SK-N-SH treated with all-trans-retinoic acid at 6 μM for 48 hours (cell line): ENCODE results near the gene ALPL.

Experiments used
- ISL1 ChIP-seq: fragments of 250-450 bp; sonication (Bioruptor Pico); IDR thresholded peaks from 2 replicates; pipeline ENCODE4 v2.1.2; 2022; ENCODE audit warnings: mild to moderate bottlenecking, moderate library complexity
- OSR1 ChIP-seq: fragments of 250-450 bp; sonication (Bioruptor Pico); IDR thresholded peaks from 2 replicates; pipeline ENCODE4 v1.8.0; 2022; ENCODE audit warnings: moderate library complexity, mild to moderate bottlenecking, inconsistent platforms
- PPARA ChIP-seq: fragments of 250-450 bp; sonication (Bioruptor Pico); IDR thresholded peaks from 2 replicates; pipeline ENCODE4 v1.5.0; 2020; ENCODE audit warnings: mild to moderate bottlenecking, borderline replicate concordance
- RARB ChIP-seq: fragments of 250-450 bp; sonication (Bioruptor Pico); IDR thresholded peaks from 2 replicates; pipeline ENCODE4 v1.8.0; 2021; ENCODE audit warnings: mild to moderate bottlenecking, moderate library complexity
- ZNF565 ChIP-seq: fragments of 450-650 bp; formaldehyde crosslinking; conservative IDR thresholded peaks from 2 replicates; pipeline ENCODE4 v1.5.0; 2020; ENCODE audit warnings: low read depth, mild to moderate bottlenecking, moderate library complexity
- ZNF8 ChIP-seq: fragments of 450-650 bp; formaldehyde crosslinking; IDR thresholded peaks from 2 replicates; pipeline ENCODE4 v1.5.0; 2020; ENCODE audit warnings: mild to moderate bottlenecking, moderate library complexity
- TF ChIP-seq, protein P1 (sequence below): fragments of 250-450 bp; sonication (Bioruptor Pico); IDR thresholded peaks from 2 replicates; pipeline ENCODE4 v1.5.1; 2021; ENCODE audit warnings: mild to moderate bottlenecking, moderate library complexity
- TF ChIP-seq, protein P2 (sequence below): fragments of 250-450 bp; sonication (Bioruptor Pico); IDR thresholded peaks from 2 replicates; pipeline ENCODE4 v1.5.0; 2020; ENCODE audit warnings: mild to moderate bottlenecking, moderate library complexity

DNA sequence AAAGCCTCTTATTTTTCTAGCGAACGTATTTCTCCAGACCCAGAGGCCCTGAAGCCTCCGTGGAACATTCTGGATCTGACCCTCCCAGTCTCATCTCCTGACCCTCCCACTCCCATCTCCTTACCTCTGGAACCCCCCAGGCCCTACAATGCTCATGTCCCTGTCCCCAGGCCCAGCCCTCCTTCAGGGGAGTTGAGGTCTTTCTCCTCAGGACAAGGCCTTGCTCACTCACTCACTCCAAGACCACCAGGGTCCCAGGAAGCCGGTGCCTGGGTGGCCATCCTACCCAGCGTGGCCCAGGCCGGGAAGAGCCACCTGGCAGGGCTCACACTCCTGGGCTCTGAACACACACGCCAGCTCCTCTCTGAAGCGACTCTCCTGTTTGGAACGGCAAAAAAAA lies 68.7 kb downstream of the ALPL start:
- TF ChIP-seq ISL1 (no peak), ZNF565 (CRISPR knock-in tag) (no peak), OSR1 (CRISPR knock-in tag) (no peak), RARB (CRISPR knock-in tag) (no peak), ZNF8 (no peak), PPARA (no peak)
- TF ChIP-seq, protein P1, sequence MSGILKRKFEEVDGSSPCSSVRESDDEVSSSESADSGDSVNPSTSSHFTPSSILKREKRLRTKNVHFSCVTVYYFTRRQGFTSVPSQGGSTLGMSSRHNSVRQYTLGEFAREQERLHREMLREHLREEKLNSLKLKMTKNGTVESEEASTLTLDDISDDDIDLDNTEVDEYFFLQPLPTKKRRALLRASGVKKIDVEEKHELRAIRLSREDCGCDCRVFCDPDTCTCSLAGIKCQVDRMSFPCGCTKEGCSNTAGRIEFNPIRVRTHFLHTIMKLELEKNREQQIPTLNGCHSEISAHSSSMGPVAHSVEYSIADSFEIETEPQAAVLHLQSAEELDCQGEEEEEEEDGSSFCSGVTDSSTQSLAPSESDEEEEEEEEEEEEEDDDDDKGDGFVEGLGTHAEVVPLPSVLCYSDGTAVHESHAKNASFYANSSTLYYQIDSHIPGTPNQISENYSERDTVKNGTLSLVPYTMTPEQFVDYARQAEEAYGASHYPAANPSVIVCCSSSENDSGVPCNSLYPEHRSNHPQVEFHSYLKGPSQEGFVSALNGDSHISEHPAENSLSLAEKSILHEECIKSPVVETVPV, result no peak
- TF ChIP-seq, protein P2, sequence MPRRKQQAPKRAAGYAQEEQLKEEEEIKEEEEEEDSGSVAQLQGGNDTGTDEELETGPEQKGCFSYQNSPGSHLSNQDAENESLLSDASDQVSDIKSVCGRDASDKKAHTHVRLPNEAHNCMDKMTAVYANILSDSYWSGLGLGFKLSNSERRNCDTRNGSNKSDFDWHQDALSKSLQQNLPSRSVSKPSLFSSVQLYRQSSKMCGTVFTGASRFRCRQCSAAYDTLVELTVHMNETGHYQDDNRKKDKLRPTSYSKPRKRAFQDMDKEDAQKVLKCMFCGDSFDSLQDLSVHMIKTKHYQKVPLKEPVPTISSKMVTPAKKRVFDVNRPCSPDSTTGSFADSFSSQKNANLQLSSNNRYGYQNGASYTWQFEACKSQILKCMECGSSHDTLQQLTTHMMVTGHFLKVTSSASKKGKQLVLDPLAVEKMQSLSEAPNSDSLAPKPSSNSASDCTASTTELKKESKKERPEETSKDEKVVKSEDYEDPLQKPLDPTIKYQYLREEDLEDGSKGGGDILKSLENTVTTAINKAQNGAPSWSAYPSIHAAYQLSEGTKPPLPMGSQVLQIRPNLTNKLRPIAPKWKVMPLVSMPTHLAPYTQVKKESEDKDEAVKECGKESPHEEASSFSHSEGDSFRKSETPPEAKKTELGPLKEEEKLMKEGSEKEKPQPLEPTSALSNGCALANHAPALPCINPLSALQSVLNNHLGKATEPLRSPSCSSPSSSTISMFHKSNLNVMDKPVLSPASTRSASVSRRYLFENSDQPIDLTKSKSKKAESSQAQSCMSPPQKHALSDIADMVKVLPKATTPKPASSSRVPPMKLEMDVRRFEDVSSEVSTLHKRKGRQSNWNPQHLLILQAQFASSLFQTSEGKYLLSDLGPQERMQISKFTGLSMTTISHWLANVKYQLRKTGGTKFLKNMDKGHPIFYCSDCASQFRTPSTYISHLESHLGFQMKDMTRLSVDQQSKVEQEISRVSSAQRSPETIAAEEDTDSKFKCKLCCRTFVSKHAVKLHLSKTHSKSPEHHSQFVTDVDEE, result no peak
